SU-DHL-6 (cell line): ENCODE data around the gene KLF11.

Source experiments
- H2AFZ ChIP-seq: fragments of 200-600 bp; sonication (generic); 2 replicates; pipeline ENCODE4 v1.6.1; 2014; ENCODE audit warnings: low read depth, mild to moderate bottlenecking, moderate library complexity, mixed read lengths, antibody characterized with exemption, low read length; ENCODE audit not compliant: severe bottlenecking
- H3F3A ChIP-seq: fragments of 200-600 bp; shearing (Covaris generic); 2 replicates; pipeline ENCODE4 v1.6.0; 2016; ENCODE audit warnings: antibody characterized with exemption, mild to moderate bottlenecking; ENCODE audit not compliant: insufficient read depth
- H3K27ac ChIP-seq: fragments of 200-600 bp; sonication (generic); 2 replicates; pipeline ENCODE4 v1.5.1; 2016; ENCODE audit warnings: low read depth, mild to moderate bottlenecking, low read length, moderate library complexity, mixed read lengths
- H3K27me3 ChIP-seq: fragments of 200-600 bp; sonication (generic), shearing (Covaris generic); 2 replicates; pipeline ENCODE4 v1.6.0; 2014; ENCODE audit warnings: mild to moderate bottlenecking, low read length
- H3K36me3 ChIP-seq: fragments of 200-600 bp; sonication (generic); 2 replicates; pipeline ENCODE4 v1.6.1; 2014; ENCODE audit warnings: mild to moderate bottlenecking, low read length, mixed read lengths
- H3K4me2 ChIP-seq: fragments of 300-600, 200-600 bp; shearing (Covaris generic), sonication (generic); 2 replicates; pipeline ENCODE4 v1.6.0; 2014; ENCODE audit warnings: low read length, low read depth, mild to moderate bottlenecking; ENCODE audit not compliant: poor library complexity, severe bottlenecking
- H3K4me3 ChIP-seq: fragments of 200-600 bp; sonication (generic); 2 replicates; pipeline ENCODE4 v1.5.1; 2014; ENCODE audit warnings: antibody characterized with exemption, low read length, mild to moderate bottlenecking, mixed read lengths; ENCODE audit not compliant: insufficient read depth, poor library complexity, severe bottlenecking
- H3K79me2 ChIP-seq: fragments of 200-600 bp; sonication (generic); 2 replicates; pipeline ENCODE4 v1.6.1; 2014; ENCODE audit warnings: mild to moderate bottlenecking, low read length, moderate library complexity; ENCODE audit not compliant: insufficient read depth
- H3K9ac ChIP-seq: fragments of 200-600 bp; sonication (generic); 2 replicates; pipeline ENCODE4 v1.7.0; 2014; ENCODE audit warnings: mild to moderate bottlenecking, low read length
- H3K9me2 ChIP-seq: fragments of 200-600 bp; sonication (generic); replicated peaks from 2 replicates; pipeline ENCODE4 v1.6.1; 2014; ENCODE audit warnings: low read length; ENCODE audit not compliant: insufficient read depth
- H3K9me3 ChIP-seq: fragments of 200-600 bp; sonication (generic); 2 replicates; pipeline ENCODE4 v1.6.1; 2014; ENCODE audit warnings: low read length, mixed read lengths; ENCODE audit not compliant: insufficient read depth
- H4K20me1 ChIP-seq: fragments of 200-600 bp; sonication (generic); 2 replicates; pipeline ENCODE4 v1.6.1; 2014; ENCODE audit warnings: low read depth, mild to moderate bottlenecking, antibody characterized with exemption, low read length, moderate library complexity, mixed read lengths
- EZH2phosphoT487 ChIP-seq: fragments of 200-600 bp; sonication (generic), shearing (Covaris generic); conservative IDR thresholded peaks from 2 replicates; pipeline ENCODE4 v1.6.1; 2018; ENCODE audit warnings: mild to moderate bottlenecking, antibody characterized with exemption, low read length, moderate library complexity, mixed read lengths
- TF ChIP-seq, protein P1 (sequence below): fragments of 200-600 bp; sonication (generic); IDR thresholded peaks from one replicate; pipeline ENCODE4 v1.5.1; 2017; ENCODE audit warnings: antibody characterized with exemption, mild to moderate bottlenecking, low read length, moderate library complexity; ENCODE audit not compliant: insufficient read depth, poor library complexity, severe bottlenecking

Gene KLF11

DNA sequence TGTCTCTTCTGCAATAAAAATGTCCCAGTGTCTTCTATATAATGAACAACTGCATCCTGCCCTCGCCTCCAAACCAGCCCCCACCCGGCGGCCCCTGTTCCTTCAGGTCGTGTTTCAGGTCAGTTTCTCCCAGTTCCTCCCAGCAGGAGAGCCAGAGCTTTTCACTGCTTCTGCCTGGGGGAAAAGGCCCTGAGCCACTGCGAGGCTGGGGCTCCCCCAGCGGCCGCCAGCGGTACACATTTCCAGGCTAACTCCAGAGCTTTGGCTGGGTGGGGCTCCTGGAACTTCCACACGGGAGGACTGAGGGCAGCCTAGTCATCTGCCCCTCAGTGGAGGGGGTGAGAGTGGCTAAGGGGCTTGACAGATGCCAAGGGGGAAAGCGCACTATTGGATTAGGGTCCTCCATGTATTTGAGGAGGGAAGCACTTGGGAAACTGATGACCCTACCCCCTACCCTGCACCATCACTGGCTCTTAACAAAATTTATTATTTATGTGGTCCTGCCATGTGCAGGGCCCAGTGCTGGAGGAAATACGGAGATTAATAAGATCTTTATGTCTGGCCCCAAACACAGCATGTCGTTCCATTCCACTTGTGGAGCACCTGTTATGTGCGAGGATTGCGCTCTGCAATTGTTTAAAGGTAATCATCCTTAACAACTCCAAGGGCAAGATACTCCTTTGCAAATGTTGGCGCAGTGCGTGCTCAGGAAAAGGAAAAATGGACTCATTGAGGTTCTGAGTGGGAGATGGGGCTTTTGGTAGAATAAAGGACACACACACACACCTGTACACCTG, 54.2 kb downstream of the KLF11 start:
- Histone ChIP-seq H3K27ac (no peak overlapping the region), H3K79me2 (no peaks in the 10 kb centered on the region), H3K27me3 (no peaks in the 10 kb centered on the region), H3K36me3 (no peaks in the 10 kb centered on the region), H2AFZ (no peak overlapping the region), H3K9me3 (no peaks in the 10 kb centered on the region), H3K9ac (no peak overlapping the region), H3F3A (no peaks in the 10 kb centered on the region), H3K4me3 (no peak overlapping the region), H3K9me2 (no peaks in the 10 kb centered on the region), H4K20me1 (no peaks in the 10 kb centered on the region), H3K4me2 (no peak overlapping the region)
- no peak for TF ChIP-seq EZH2phosphoT487
- TF ChIP-seq, protein P1, sequence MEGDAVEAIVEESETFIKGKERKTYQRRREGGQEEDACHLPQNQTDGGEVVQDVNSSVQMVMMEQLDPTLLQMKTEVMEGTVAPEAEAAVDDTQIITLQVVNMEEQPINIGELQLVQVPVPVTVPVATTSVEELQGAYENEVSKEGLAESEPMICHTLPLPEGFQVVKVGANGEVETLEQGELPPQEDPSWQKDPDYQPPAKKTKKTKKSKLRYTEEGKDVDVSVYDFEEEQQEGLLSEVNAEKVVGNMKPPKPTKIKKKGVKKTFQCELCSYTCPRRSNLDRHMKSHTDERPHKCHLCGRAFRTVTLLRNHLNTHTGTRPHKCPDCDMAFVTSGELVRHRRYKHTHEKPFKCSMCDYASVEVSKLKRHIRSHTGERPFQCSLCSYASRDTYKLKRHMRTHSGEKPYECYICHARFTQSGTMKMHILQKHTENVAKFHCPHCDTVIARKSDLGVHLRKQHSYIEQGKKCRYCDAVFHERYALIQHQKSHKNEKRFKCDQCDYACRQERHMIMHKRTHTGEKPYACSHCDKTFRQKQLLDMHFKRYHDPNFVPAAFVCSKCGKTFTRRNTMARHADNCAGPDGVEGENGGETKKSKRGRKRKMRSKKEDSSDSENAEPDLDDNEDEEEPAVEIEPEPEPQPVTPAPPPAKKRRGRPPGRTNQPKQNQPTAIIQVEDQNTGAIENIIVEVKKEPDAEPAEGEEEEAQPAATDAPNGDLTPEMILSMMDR: peak; percentile 86

DNA sequence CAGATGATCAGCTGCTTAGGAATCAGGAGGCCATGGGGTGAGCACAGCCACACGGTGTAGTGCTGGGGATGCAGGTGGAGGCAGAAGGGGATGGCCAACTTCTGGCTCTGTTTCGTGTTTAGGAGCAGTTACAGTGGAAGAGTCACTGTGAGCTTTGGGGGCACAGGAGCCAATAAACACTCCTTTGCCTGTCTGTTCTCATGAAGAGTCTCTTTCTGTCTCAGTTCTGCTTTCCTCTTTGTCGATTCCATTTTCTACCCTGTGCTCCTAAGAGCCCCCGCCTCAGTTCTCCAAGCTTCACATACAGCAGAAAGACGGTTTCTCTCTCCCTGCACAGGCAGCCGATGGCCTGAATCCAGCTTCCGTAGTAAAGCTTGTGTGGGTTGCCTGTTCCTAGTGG, 58.1 kb downstream of the KLF11 start:
- H3K4me2 ChIP-seq: no peak overlapping the region

DNA sequence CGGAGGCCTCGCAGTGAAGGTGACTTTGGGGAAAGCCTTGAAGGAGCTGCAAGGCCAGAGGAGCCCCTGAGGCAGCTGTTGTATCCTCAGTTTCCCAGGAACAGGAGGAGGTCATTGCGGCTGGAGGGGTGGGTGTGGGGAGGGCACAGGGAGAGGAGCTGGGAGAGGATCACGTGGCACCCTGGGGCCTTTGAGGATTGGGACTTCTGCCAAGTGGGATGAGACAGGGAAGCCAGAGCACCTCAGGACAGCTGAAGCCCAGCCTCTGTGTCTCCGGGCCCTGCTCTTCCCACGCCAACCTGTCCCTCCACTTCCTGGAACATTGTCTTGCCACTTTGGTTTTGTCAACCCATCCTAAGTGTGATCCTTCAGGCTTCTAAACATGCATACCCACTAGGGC, 59.8 kb downstream of the KLF11 start:
- Histone ChIP-seq H3K36me3 (no peaks in the 10 kb centered on the region), H3K79me2 (no peaks in the 10 kb centered on the region), H3F3A (no peaks in the 10 kb centered on the region), H4K20me1 (no peaks in the 10 kb centered on the region), H3K4me3 (no peak overlapping the region), H2AFZ (no peak overlapping the region), H3K4me2 (no peak overlapping the region), H3K27me3 (no peaks in the 10 kb centered on the region), H3K9me3 (no peaks in the 10 kb centered on the region), H3K9me2 (no peaks in the 10 kb centered on the region), H3K9ac (no peak overlapping the region), H3K27ac (no peak overlapping the region)
- TF ChIP-seq, protein P1: no peak
- TF ChIP-seq EZH2phosphoT487: no peak

More for the DNA sequence above, 58.1 kb downstream of the KLF11 start:
- H3K27me3 ChIP-seq: no peaks in the 10 kb centered on the region
- H3K9ac ChIP-seq: no peak overlapping the region
- H3K9me3 ChIP-seq: no peaks in the 10 kb centered on the region
- no peaks in the 10 kb centered on the region for H3K79me2 ChIP-seq
- no peak for TF ChIP-seq EZH2phosphoT487
- TF ChIP-seq, protein P1: no peak
- H2AFZ ChIP-seq: no peak overlapping the region
- no peak overlapping the region for H3K4me3 ChIP-seq
- no peaks in the 10 kb centered on the region for H3K9me2 ChIP-seq
- no peaks in the 10 kb centered on the region for H4K20me1 ChIP-seq
- no peak overlapping the region for H3K27ac ChIP-seq
- no peaks in the 10 kb centered on the region for H3F3A ChIP-seq
- no peaks in the 10 kb centered on the region for H3K36me3 ChIP-seq
